WTC11 (cell line): Measurements from ENCODE around the gene ESYT2. TPM values are rescaled to one million over a fixed set of nuclear protein-coding genes. Genes with fewer than 3 reads are reported as not detected.

ENCODE experiments used
- ATF1 ChIP-seq: sonication (generic); formaldehyde crosslinking; IDR thresholded peaks from 2 replicates; pipeline ENCODE4 v1.8.1; 2023; ENCODE audit warnings: mild to moderate bottlenecking, moderate library complexity, missing genetic modification reagents
- CREM ChIP-seq: sonication (generic); formaldehyde crosslinking; IDR thresholded peaks from 2 replicates; pipeline ENCODE4 v1.8.1; 2022; ENCODE audit warnings: mild to moderate bottlenecking, missing genetic modification reagents, moderate library complexity
- GRHL2 ChIP-seq: fragments of 250-450 bp; sonication (Bioruptor Pico); IDR thresholded peaks from 2 replicates; pipeline ENCODE4 v1.8.0; 2022; ENCODE audit warnings: mild to moderate bottlenecking, moderate library complexity; ENCODE audit not compliant: insufficient replicate concordance, severe bottlenecking
- GTF2I ChIP-seq: fragments of 250-450 bp; sonication (Bioruptor Pico); conservative IDR thresholded peaks from 2 replicates; pipeline ENCODE4 v1.4.0; 2021; ENCODE audit warnings: mild to moderate bottlenecking
- JUN ChIP-seq: sonication (generic); formaldehyde crosslinking; IDR thresholded peaks from 2 replicates; pipeline ENCODE4 v1.8.0; 2023; ENCODE audit warnings: mild to moderate bottlenecking, missing genetic modification reagents
- MXD4 ChIP-seq: fragments of 250-450 bp; sonication (Bioruptor Pico); IDR thresholded peaks from 2 replicates; pipeline ENCODE4 v1.8.0; 2021; ENCODE audit warnings: mild to moderate bottlenecking, moderate library complexity, borderline replicate concordance
- MYBL2 ChIP-seq: sonication (generic); formaldehyde crosslinking; IDR thresholded peaks from 2 replicates; pipeline ENCODE4 v1.8.1; 2023; ENCODE audit warnings: mild to moderate bottlenecking, moderate library complexity, missing genetic modification reagents
- NFYB ChIP-seq: sonication (generic); formaldehyde crosslinking; conservative IDR thresholded peaks from 2 replicates; pipeline ENCODE4 v1.8.0; 2022; ENCODE audit warnings: low read depth, missing genetic modification reagents
- NR1H2 ChIP-seq: sonication (generic); formaldehyde crosslinking; IDR thresholded peaks from 2 replicates; pipeline ENCODE4 v1.9.0; 2021; ENCODE audit warnings: mild to moderate bottlenecking, moderate library complexity, missing genetic modification reagents
- NR2C2 ChIP-seq: sonication (generic); formaldehyde crosslinking; IDR thresholded peaks from 2 replicates; pipeline ENCODE4 v1.8.0; 2022; ENCODE audit warnings: mild to moderate bottlenecking, missing genetic modification reagents
- NR3C1 ChIP-seq: sonication (generic); formaldehyde crosslinking; conservative IDR thresholded peaks from 2 replicates; pipeline ENCODE4 v1.8.1; 2023; ENCODE audit warnings: low read depth, mild to moderate bottlenecking, missing genetic modification reagents
- RELA ChIP-seq: sonication (generic); formaldehyde crosslinking; IDR thresholded peaks from 2 replicates; pipeline ENCODE4 v1.8.1; 2022; ENCODE audit warnings: missing genetic modification reagents, mild to moderate bottlenecking, borderline replicate concordance
- SMAD3 ChIP-seq: sonication (generic); formaldehyde crosslinking; IDR thresholded peaks from 2 replicates; pipeline ENCODE4 v1.8.0; 2022; ENCODE audit warnings: missing genetic modification reagents, mild to moderate bottlenecking, borderline replicate concordance
- TCF7 ChIP-seq: sonication (generic); formaldehyde crosslinking; IDR thresholded peaks from 2 replicates; pipeline ENCODE4 v1.8.0; 2022; ENCODE audit warnings: mild to moderate bottlenecking, low read depth, missing genetic modification reagents, moderate library complexity
- ZNF416 ChIP-seq: fragments of 250-450 bp; sonication (Bioruptor Pico); IDR thresholded peaks from 2 replicates; pipeline ENCODE4 v1.9.0; 2021; ENCODE audit warnings: mild to moderate bottlenecking, inconsistent platforms
- total RNA-seq: library from RNA; stranded (reverse); gene quantifications from 3 replicates; pipeline ENCODE4 v1.2.3, GENCODE V29; 2021
- TF ChIP-seq, protein P1 (sequence below): fragments of 200-600 bp; IDR thresholded peaks from 2 replicates; pipeline ENCODE4 v1.8.0; 2022; ENCODE audit warnings: antibody characterized with exemption
- TF ChIP-seq, protein P2 (sequence below): sonication (generic); formaldehyde crosslinking; IDR thresholded peaks from 2 replicates; pipeline ENCODE4 v1.8.1; 2023; ENCODE audit warnings: mild to moderate bottlenecking, missing genetic modification reagents
- TF ChIP-seq, protein P3 (sequence below): fragments of 250-450 bp; sonication (Bioruptor Pico); IDR thresholded peaks from 2 replicates; pipeline ENCODE4 v1.9.0; 2021; ENCODE audit warnings: mild to moderate bottlenecking
- TF ChIP-seq, protein P4 (sequence below): fragments of 250-450 bp; sonication (Bioruptor Pico); IDR thresholded peaks from 2 replicates; pipeline ENCODE4 v2.1.2; 2022; ENCODE audit warnings: mild to moderate bottlenecking, moderate library complexity
- TF ChIP-seq, protein P5 (sequence below): sonication (generic); formaldehyde crosslinking; IDR thresholded peaks from 2 replicates; pipeline ENCODE4 v1.8.0; 2023; ENCODE audit warnings: missing genetic modification reagents, mild to moderate bottlenecking, borderline replicate concordance
- TF ChIP-seq, protein P6 (sequence below): sonication (generic); formaldehyde crosslinking; IDR thresholded peaks from 2 replicates; pipeline ENCODE4 v1.8.1; 2023; ENCODE audit warnings: mild to moderate bottlenecking, moderate library complexity, missing genetic modification reagents
- TF ChIP-seq, protein P7 (sequence below): sonication (generic); formaldehyde crosslinking; IDR thresholded peaks from 2 replicates; pipeline ENCODE4 v1.8.1; 2022; ENCODE audit warnings: mild to moderate bottlenecking, missing genetic modification reagents, moderate library complexity, borderline replicate concordance
- TF ChIP-seq, protein P8 (sequence below): fragments of 250-450 bp; sonication (Bioruptor Pico); conservative IDR thresholded peaks from 2 replicates; pipeline ENCODE4 v1.9.0; 2021; ENCODE audit warnings: mild to moderate bottlenecking

ESYT2 gene
- total RNA-seq, 1 experiment from 2014 or later, result 45.1 TPM

DNA sequence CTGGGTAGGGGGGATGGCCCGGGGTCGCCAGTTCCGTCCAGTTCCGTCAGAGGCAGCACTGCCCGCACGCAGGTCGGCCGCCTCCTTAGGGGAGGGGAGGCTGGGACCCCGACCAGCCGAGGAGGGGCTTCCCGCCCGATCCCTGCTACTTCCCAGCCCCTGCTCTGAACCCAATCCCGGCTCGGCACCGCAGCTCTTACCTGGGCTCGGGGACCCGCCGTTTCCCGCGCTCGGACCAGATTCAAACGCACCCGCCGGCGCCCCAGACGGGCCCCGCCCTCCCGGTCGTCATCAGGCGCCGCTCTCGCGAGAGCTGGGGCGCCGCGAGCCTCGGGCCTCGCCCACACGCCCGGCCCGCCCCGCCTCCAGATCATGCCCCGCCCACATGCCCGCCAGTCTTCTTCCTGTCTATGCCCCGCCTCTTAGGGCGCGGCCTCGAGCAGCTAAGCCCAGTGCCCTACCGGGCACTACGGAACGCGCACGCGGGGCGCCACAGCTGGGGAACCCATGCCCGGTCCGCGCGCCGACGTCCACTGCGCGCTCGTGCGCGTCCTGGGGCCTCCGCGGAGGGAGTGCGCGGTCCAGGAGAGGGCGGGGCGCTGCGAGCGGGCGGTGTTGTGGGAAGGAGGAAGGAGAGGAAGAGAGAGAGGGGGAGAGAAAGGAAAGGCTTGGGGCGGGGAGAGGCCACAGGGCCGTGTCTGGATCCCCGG, 124.6 kb downstream of the ESYT2 start, which contains the start of gene NCAPG2 (continued):
- TF ChIP-seq, protein P1, sequence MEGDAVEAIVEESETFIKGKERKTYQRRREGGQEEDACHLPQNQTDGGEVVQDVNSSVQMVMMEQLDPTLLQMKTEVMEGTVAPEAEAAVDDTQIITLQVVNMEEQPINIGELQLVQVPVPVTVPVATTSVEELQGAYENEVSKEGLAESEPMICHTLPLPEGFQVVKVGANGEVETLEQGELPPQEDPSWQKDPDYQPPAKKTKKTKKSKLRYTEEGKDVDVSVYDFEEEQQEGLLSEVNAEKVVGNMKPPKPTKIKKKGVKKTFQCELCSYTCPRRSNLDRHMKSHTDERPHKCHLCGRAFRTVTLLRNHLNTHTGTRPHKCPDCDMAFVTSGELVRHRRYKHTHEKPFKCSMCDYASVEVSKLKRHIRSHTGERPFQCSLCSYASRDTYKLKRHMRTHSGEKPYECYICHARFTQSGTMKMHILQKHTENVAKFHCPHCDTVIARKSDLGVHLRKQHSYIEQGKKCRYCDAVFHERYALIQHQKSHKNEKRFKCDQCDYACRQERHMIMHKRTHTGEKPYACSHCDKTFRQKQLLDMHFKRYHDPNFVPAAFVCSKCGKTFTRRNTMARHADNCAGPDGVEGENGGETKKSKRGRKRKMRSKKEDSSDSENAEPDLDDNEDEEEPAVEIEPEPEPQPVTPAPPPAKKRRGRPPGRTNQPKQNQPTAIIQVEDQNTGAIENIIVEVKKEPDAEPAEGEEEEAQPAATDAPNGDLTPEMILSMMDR, result no peak
- no peak for TF ChIP-seq NR2C2 (CRISPR knock-in tag)
- TF ChIP-seq, protein P2, sequence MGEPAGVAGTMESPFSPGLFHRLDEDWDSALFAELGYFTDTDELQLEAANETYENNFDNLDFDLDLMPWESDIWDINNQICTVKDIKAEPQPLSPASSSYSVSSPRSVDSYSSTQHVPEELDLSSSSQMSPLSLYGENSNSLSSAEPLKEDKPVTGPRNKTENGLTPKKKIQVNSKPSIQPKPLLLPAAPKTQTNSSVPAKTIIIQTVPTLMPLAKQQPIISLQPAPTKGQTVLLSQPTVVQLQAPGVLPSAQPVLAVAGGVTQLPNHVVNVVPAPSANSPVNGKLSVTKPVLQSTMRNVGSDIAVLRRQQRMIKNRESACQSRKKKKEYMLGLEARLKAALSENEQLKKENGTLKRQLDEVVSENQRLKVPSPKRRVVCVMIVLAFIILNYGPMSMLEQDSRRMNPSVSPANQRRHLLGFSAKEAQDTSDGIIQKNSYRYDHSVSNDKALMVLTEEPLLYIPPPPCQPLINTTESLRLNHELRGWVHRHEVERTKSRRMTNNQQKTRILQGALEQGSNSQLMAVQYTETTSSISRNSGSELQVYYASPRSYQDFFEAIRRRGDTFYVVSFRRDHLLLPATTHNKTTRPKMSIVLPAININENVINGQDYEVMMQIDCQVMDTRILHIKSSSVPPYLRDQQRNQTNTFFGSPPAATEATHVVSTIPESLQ (CRISPR knock-in tag), result no peak
- peak; percentile 75 for TF ChIP-seq CREM (CRISPR knock-in tag)
- no peak for TF ChIP-seq NR3C1 (CRISPR knock-in tag)
- TF ChIP-seq, protein P3, sequence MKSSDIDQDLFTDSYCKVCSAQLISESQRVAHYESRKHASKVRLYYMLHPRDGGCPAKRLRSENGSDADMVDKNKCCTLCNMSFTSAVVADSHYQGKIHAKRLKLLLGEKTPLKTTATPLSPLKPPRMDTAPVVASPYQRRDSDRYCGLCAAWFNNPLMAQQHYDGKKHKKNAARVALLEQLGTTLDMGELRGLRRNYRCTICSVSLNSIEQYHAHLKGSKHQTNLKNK (CRISPR knock-in tag), result no peak
- TF ChIP-seq RELA (CRISPR knock-in tag), result 0 out of 2 replicates have a peak, but pooled peaks have one; percentile 18
- TF ChIP-seq, protein P4, sequence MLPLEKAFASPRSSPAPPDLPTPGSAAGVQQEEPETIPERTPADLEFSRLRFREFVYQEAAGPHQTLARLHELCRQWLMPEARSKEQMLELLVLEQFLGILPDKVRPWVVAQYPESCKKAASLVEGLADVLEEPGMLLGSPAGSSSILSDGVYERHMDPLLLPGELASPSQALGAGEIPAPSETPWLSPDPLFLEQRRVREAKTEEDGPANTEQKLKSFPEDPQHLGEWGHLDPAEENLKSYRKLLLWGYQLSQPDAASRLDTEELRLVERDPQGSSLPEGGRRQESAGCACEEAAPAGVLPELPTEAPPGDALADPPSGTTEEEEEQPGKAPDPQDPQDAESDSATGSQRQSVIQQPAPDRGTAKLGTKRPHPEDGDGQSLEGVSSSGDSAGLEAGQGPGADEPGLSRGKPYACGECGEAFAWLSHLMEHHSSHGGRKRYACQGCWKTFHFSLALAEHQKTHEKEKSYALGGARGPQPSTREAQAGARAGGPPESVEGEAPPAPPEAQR, result no peak
- TF ChIP-seq JUN (CRISPR knock-in tag), result no peak
- no peak for TF ChIP-seq NFYB
- peak; percentile 87; the same call in 1 of the 2 replicates for TF ChIP-seq MYBL2 (CRISPR knock-in tag)
- no peak for TF ChIP-seq MXD4 (CRISPR knock-in tag)
- no peak for TF ChIP-seq TCF7 (CRISPR knock-in tag)
- peak; percentile 47; the same call in 1 of the 2 replicates for TF ChIP-seq ZNF416 (CRISPR knock-in tag)
- TF ChIP-seq, protein P5, sequence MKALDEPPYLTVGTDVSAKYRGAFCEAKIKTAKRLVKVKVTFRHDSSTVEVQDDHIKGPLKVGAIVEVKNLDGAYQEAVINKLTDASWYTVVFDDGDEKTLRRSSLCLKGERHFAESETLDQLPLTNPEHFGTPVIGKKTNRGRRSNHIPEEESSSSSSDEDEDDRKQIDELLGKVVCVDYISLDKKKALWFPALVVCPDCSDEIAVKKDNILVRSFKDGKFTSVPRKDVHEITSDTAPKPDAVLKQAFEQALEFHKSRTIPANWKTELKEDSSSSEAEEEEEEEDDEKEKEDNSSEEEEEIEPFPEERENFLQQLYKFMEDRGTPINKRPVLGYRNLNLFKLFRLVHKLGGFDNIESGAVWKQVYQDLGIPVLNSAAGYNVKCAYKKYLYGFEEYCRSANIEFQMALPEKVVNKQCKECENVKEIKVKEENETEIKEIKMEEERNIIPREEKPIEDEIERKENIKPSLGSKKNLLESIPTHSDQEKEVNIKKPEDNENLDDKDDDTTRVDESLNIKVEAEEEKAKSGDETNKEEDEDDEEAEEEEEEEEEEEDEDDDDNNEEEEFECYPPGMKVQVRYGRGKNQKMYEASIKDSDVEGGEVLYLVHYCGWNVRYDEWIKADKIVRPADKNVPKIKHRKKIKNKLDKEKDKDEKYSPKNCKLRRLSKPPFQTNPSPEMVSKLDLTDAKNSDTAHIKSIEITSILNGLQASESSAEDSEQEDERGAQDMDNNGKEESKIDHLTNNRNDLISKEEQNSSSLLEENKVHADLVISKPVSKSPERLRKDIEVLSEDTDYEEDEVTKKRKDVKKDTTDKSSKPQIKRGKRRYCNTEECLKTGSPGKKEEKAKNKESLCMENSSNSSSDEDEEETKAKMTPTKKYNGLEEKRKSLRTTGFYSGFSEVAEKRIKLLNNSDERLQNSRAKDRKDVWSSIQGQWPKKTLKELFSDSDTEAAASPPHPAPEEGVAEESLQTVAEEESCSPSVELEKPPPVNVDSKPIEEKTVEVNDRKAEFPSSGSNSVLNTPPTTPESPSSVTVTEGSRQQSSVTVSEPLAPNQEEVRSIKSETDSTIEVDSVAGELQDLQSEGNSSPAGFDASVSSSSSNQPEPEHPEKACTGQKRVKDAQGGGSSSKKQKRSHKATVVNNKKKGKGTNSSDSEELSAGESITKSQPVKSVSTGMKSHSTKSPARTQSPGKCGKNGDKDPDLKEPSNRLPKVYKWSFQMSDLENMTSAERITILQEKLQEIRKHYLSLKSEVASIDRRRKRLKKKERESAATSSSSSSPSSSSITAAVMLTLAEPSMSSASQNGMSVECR (CRISPR knock-in tag), result peak; percentile 54; the same call in 1 of the 2 replicates
- TF ChIP-seq ATF1 (CRISPR knock-in tag), result no peak
- TF ChIP-seq, protein P6, sequence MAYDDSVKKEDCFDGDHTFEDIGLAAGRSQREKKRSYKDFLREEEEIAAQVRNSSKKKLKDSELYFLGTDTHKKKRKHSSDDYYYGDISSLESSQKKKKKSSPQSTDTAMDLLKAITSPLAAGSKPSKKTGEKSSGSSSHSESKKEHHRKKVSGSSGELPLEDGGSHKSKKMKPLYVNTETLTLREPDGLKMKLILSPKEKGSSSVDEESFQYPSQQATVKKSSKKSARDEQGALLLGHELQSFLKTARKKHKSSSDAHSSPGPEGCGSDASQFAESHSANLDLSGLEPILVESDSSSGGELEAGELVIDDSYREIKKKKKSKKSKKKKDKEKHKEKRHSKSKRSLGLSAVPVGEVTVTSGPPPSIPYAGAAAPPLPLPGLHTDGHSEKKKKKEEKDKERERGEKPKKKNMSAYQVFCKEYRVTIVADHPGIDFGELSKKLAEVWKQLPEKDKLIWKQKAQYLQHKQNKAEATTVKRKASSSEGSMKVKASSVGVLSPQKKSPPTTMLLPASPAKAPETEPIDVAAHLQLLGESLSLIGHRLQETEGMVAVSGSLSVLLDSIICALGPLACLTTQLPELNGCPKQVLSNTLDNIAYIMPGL, result peak; percentile 23; the same call in 1 of the 2 replicates
- TF ChIP-seq GRHL2 (CRISPR knock-in tag), result no peak
- TF ChIP-seq, protein P7, sequence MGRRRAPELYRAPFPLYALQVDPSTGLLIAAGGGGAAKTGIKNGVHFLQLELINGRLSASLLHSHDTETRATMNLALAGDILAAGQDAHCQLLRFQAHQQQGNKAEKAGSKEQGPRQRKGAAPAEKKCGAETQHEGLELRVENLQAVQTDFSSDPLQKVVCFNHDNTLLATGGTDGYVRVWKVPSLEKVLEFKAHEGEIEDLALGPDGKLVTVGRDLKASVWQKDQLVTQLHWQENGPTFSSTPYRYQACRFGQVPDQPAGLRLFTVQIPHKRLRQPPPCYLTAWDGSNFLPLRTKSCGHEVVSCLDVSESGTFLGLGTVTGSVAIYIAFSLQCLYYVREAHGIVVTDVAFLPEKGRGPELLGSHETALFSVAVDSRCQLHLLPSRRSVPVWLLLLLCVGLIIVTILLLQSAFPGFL, result no peak
- no peak for TF ChIP-seq GTF2I
- TF ChIP-seq NR1H2, result no peak
- no peak for TF ChIP-seq SMAD3 (CRISPR knock-in tag)
- TF ChIP-seq, protein P8, sequence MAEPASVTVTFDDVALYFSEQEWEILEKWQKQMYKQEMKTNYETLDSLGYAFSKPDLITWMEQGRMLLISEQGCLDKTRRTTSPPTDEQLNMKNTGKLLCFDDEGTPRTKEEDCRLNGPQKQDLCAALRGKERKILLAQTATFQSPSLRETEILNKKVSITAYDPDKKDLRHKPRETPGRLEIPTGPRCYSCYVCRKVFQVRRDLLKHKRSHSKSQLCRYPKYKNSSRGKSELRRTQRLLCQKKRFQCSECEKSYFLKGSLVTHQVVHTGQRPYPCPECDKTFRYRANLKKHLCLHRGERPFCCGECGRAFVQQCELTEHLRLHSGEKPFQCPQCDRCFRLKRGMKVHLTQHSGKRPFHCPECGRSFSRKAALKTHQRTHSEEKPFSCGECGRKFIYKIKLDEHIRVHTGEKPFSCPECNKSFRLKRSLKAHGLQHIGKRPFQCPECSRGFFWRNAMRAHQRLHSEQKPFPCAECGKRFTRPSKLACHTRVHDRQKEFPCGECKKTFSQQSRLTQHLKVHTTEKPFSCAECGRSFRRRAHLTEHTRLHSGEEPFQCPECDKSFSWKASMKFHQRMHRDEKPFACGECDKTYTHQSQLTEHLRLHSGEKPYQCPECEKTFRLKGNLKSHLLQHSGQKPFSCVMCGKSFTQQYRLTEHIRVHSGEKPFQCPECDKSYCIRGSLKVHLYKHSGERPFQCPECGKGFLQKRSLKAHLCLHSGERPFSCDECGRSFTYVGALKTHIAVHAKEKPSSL, result no peak
